ENCODE data around the gene MANSC1. TPM values are rescaled to one million over a fixed set of nuclear protein-coding genes. Genes with fewer than 3 reads are reported as not detected.

MANSC1 gene
- total RNA-seq, 1 donor from 2014 or later = 2.9 TPM

DNA sequence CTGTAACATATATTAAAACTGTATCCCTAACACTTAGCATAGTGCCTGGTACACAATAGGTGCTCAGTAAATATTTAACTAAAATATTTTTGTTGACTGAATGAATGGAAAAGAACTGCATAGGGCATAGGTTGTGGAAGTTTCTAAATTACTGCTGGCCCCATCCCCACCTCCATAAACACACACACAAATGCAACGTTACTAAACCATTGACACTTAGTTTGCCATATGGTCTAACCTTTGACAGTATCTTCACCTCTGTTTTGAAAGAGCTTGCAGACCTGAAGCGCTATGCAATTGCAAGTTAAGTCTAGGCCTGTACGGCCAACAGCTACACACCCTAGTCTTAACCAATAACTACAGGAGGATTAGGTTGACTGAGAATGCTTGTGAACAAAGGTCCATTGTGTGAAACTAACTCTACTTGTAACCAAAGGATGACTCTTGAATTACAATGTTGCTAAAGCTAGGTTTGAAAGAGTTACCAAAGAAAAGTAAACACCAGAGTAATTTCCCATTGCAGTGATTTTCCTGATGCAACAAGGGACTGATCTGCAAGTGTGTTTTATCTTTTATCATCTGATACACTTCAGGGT lies 924 bp upstream of the MANSC1 start:
- Histone ChIP-seq H3K36me3 (ENCODE audit: insufficient read depth, low read length) (no peaks in the 10 kb centered on the region), H3K4me1 (ENCODE audit: insufficient read depth, low read length) (no peaks in the 10 kb centered on the region), H3K27ac (ENCODE audit: low read depth, low read length) (no peak overlapping the region), H3K9ac (ENCODE audit: low read length) (no peak overlapping the region), H4K20me1 (ENCODE audit: insufficient read depth, low read length) (no peaks in the 10 kb centered on the region), H3K9me3 (ENCODE audit: insufficient read depth, low read depth, low read length) (no peaks in the 10 kb centered on the region), H3K4me3 (ENCODE audit: insufficient read depth, low read depth, low read length) (no peak overlapping the region), H3K4me2 (ENCODE audit: low read length) (peak overlapping the region; percentile 87), H2AFZ (ENCODE audit: low read depth, low read length) (no peak overlapping the region), H3K79me2 (ENCODE audit: insufficient read depth, low read length) (no peaks in the 10 kb centered on the region), H3K27me3 (ENCODE audit: insufficient read depth, low read length) (no peaks in the 10 kb centered on the region)
- H3K9me3 Mint-ChIP-seq (ENCODE audit: unreplicated experiment) = no peaks in the 10 kb centered on the region
- peak overlapping the region; percentile 69 for H3K4me3 Mint-ChIP-seq (ENCODE audit: unreplicated experiment)
- no peak for DNase-seq (ENCODE audit: low read depth)
- H3K4me1 Mint-ChIP-seq (ENCODE audit: low read depth, unreplicated experiment) = no peaks in the 10 kb centered on the region
- no peaks in the 10 kb centered on the region for H3K27me3 Mint-ChIP-seq (ENCODE audit: low read depth, unreplicated experiment)
- no peak for TF ChIP-seq EZH2 (IDR thresholded peaks at IDR 0.05; ENCODE audit: insufficient read depth, low read length)
- TF ChIP-seq, protein P1, sequence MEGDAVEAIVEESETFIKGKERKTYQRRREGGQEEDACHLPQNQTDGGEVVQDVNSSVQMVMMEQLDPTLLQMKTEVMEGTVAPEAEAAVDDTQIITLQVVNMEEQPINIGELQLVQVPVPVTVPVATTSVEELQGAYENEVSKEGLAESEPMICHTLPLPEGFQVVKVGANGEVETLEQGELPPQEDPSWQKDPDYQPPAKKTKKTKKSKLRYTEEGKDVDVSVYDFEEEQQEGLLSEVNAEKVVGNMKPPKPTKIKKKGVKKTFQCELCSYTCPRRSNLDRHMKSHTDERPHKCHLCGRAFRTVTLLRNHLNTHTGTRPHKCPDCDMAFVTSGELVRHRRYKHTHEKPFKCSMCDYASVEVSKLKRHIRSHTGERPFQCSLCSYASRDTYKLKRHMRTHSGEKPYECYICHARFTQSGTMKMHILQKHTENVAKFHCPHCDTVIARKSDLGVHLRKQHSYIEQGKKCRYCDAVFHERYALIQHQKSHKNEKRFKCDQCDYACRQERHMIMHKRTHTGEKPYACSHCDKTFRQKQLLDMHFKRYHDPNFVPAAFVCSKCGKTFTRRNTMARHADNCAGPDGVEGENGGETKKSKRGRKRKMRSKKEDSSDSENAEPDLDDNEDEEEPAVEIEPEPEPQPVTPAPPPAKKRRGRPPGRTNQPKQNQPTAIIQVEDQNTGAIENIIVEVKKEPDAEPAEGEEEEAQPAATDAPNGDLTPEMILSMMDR (IDR thresholded peaks at IDR 0.05; ENCODE audit: insufficient read depth, low read depth, low read length) = no peak
- no peaks in the 10 kb centered on the region for H3K36me3 Mint-ChIP-seq (ENCODE audit: low read depth, unreplicated experiment)
- H3K27ac Mint-ChIP-seq (ENCODE audit: unreplicated experiment) = no peak overlapping the region
- no peak for FAIRE-seq

DNA sequence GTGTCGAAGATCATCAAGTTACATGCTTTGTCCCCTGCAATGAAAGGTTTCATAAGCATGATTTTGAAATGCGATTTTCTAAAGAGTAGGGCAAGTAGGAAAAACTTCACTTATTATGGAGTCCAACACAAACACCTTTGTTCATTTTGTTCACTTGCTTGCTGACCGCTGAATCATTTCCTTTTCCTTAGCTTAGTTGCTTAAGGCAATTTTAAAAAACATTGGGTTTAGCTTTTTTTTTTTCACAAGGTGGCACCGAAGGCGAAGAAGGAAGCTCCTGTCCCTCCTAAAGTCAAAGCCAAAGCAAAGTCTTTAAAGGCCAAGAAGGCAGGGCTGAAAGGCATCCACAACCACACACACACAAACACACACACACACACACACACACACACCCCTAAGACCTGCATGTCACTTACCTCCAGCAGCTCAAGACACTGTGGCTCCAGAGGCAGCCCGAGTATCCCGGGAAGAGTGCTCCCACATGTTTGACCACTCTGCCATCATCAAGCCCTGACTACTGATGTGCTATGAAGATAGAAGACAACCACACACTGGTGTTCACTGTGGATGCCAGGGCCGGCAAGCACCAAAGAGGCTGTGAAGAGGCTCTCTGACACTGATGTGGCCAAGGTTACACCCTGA lies 11.4 kb downstream of the MANSC1 start:
- peak; percentile 54 for DNase-seq (ENCODE audit: low read depth)
- H3K9me3 Mint-ChIP-seq (ENCODE audit: unreplicated experiment) = no peaks in the 10 kb centered on the region
- no peaks in the 10 kb centered on the region for H3K27me3 Mint-ChIP-seq (ENCODE audit: low read depth, unreplicated experiment)
- peaks cover 3% of the 10 kb centered on the region for H3K4me1 Mint-ChIP-seq (ENCODE audit: low read depth, unreplicated experiment)
- Histone ChIP-seq H4K20me1 (ENCODE audit: insufficient read depth, low read length) (no peaks in the 10 kb centered on the region), H3K4me3 (ENCODE audit: insufficient read depth, low read depth, low read length) (no peak overlapping the region), H3K27me3 (ENCODE audit: insufficient read depth, low read length) (no peaks in the 10 kb centered on the region), H2AFZ (ENCODE audit: low read depth, low read length) (peak overlapping the region; percentile 49), H3K36me3 (ENCODE audit: insufficient read depth, low read length) (no peaks in the 10 kb centered on the region), H3K27ac (ENCODE audit: low read depth, low read length) (no peak overlapping the region), H3K9me3 (ENCODE audit: insufficient read depth, low read depth, low read length) (no peaks in the 10 kb centered on the region), H3K4me2 (ENCODE audit: low read length) (peak overlapping the region; percentile 56), H3K4me1 (ENCODE audit: insufficient read depth, low read length) (peaks cover 14% of the 10 kb centered on the region), H3K9ac (ENCODE audit: low read length) (no peak overlapping the region), H3K79me2 (ENCODE audit: insufficient read depth, low read length) (no peaks in the 10 kb centered on the region)
- H3K27ac Mint-ChIP-seq (ENCODE audit: unreplicated experiment) = no peak overlapping the region
- no peaks in the 10 kb centered on the region for H3K36me3 Mint-ChIP-seq (ENCODE audit: low read depth, unreplicated experiment)
- no peak for FAIRE-seq
- H3K4me3 Mint-ChIP-seq (ENCODE audit: unreplicated experiment) = no peak overlapping the region
- TF ChIP-seq, protein P1 (IDR thresholded peaks at IDR 0.05; ENCODE audit: insufficient read depth, low read depth, low read length) = no peak
- TF ChIP-seq EZH2 (IDR thresholded peaks at IDR 0.05; ENCODE audit: insufficient read depth, low read length) = no peak

DNA sequence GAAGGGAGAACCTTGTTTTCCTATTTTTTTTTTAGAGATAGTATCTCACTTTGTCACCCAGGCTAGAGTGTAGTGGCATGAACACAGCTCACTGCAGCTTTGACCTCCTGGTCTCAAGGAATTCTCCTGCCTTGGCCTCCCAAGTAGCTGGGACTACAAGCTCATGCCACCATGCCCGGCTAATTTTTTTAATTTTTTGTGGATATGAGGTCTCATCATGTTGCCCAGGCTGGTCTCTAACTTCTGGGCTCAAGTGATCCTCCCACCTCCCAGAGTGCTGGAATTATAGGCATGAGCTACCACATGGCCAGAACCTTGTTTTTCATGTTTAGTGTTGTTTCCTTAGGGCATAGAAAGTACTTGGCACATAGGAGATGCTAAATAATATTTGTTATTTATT lies 13.5 kb downstream of the MANSC1 start:
- no peak overlapping the region for H3K4me2 ChIP-seq (ENCODE audit: low read length)
- no peaks in the 10 kb centered on the region for H4K20me1 ChIP-seq (ENCODE audit: insufficient read depth, low read length)
- H3K27ac ChIP-seq (ENCODE audit: low read depth, low read length) = no peak overlapping the region
- Mint-ChIP-seq H3K4me3 (ENCODE audit: unreplicated experiment) (no peak overlapping the region), H3K27me3 (ENCODE audit: low read depth, unreplicated experiment) (no peaks in the 10 kb centered on the region), H3K4me1 (ENCODE audit: low read depth, unreplicated experiment) (peaks cover 6% of the 10 kb centered on the region), H3K9me3 (ENCODE audit: unreplicated experiment) (no peaks in the 10 kb centered on the region), H3K36me3 (ENCODE audit: low read depth, unreplicated experiment) (no peaks in the 10 kb centered on the region), H3K27ac (ENCODE audit: unreplicated experiment) (no peak overlapping the region)
- no peaks in the 10 kb centered on the region for H3K79me2 ChIP-seq (ENCODE audit: insufficient read depth, low read length)
- TF ChIP-seq, protein P1 (IDR thresholded peaks at IDR 0.05; ENCODE audit: insufficient read depth, low read depth, low read length) = no peak
- TF ChIP-seq EZH2 (IDR thresholded peaks at IDR 0.05; ENCODE audit: insufficient read depth, low read length) = no peak
- no peaks in the 10 kb centered on the region for H3K27me3 ChIP-seq (ENCODE audit: insufficient read depth, low read length)
- H3K4me3 ChIP-seq (ENCODE audit: insufficient read depth, low read depth, low read length) = no peak overlapping the region
- DNase-seq (ENCODE audit: low read depth) (no peak), FAIRE-seq (no peak)
- H3K9ac ChIP-seq (ENCODE audit: low read length) = no peak overlapping the region
- no peaks in the 10 kb centered on the region for H3K36me3 ChIP-seq (ENCODE audit: insufficient read depth, low read length)
- peaks cover 18% of the 10 kb centered on the region for H3K4me1 ChIP-seq (ENCODE audit: insufficient read depth, low read length)
- H2AFZ ChIP-seq (ENCODE audit: low read depth, low read length) = no peak overlapping the region
- H3K9me3 ChIP-seq (ENCODE audit: insufficient read depth, low read depth, low read length) = no peaks in the 10 kb centered on the region

All from astrocyte (in vitro differentiated cells and primary cell).